Nephron (organoid): ENCODE results near the gene PHLDB2.
A peak's percentile ranks its signal among the peaks of the same experiment; 100 is the strongest.

Experiments
- H3K27ac Mint-ChIP-seq, 3 experiments: 2 replicates each; pipeline ENCODE4 v1.8.0; 2020; ENCODE audit warnings: mixed read lengths in 3 of 3, mild to moderate bottlenecking in 2 of 3, moderate library complexity in 1 of 3
- H3K27me3 Mint-ChIP-seq: 2 replicates; pipeline ENCODE4 v1.8.0; 2021; ENCODE audit warnings: low read depth, mild to moderate bottlenecking, moderate library complexity, mixed read lengths
- H3K36me3 Mint-ChIP-seq: 2 replicates; pipeline ENCODE4 v1.8.0; 2020; ENCODE audit warnings: low read depth, mixed read lengths
- H3K4me1 Mint-ChIP-seq: 2 replicates; pipeline ENCODE4 v1.8.0; 2020; ENCODE audit warnings: mixed read lengths
- H3K4me3 Mint-ChIP-seq, 3 experiments: 2 replicates each; pipeline ENCODE4 v1.8.0; 2020; ENCODE audit warnings: mild to moderate bottlenecking in 3 of 3, mixed read lengths in 3 of 3, moderate library complexity in 2 of 3
- H3K9me3 Mint-ChIP-seq: 2 replicates; pipeline ENCODE4 v1.8.0; 2020; ENCODE audit warnings: mixed read lengths
- CTCF ChIP-seq, 3 experiments: fragments of 200-600 bp; sonication (generic); IDR thresholded peaks; one replicate each; pipeline ENCODE4 v1.5.0; 2021; ENCODE audit warnings: antibody characterized with exemption in 3 of 3; ENCODE audit not compliant: unreplicated experiment in 3 of 3

PHLDB2 gene

GRCh38 chr3:111907151-111907550 lies 48.1 kb downstream of the PHLDB2 start:
- Mint-ChIP-seq H3K4me1 (peaks cover 20% of the 10 kb centered on the region), H3K27me3 (no peaks in the 10 kb centered on the region)

DNA sequence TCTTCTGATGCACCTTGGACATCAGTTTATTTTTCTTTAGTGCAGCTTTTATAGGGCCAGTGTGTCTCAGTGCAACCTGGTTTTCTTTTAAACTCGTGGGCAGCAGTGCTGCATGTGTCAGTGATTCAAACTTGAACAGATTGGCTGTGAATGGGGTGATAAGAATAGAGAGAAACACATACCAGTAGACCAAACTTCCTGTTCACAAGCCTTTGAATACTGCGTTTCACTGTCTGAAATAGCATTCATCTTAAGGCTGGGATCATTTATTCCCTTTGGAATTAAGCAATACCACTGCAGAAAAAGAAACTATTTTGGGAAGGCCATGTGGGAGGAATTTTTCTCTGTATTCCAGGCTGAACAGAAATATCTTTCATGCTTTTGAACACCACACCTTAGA lies 51.7 kb downstream of the PHLDB2 start:
- no peak for TF ChIP-seq CTCF (IDR thresholded peaks at IDR 0.05; ENCODE audit: unreplicated experiment in 3 of 3)
- H3K27me3 Mint-ChIP-seq: no peaks in the 10 kb centered on the region
- no peak overlapping the region for H3K4me3 Mint-ChIP-seq
- no peaks in the 10 kb centered on the region for H3K9me3 Mint-ChIP-seq
- H3K36me3 Mint-ChIP-seq: peaks cover 41% of the 10 kb centered on the region
- peaks cover 35% of the 10 kb centered on the region for H3K4me1 Mint-ChIP-seq
- peak overlapping the region in 1 of 3 experiments; percentile 41 for H3K27ac Mint-ChIP-seq

More at GRCh38 chr3:111907151-111907550, 48.1 kb downstream of the PHLDB2 start:
- TF ChIP-seq CTCF (IDR thresholded peaks at IDR 0.05; ENCODE audit: unreplicated experiment in 3 of 3): no peak
- Mint-ChIP-seq H3K9me3 (peaks cover 4% of the 10 kb centered on the region), H3K27ac (no peak overlapping the region), H3K4me3 (no peak overlapping the region), H3K36me3 (peaks cover 45% of the 10 kb centered on the region)

- Mint-ChIP-seq H3K9me3 (no peaks in the 10 kb centered on the region), H3K27me3 (no peaks in the 10 kb centered on the region), H3K4me3 (no peak overlapping the region), H3K4me1 (peaks cover 40% of the 10 kb centered on the region), H3K27ac (peak overlapping the region in 1 of 3 experiments; percentile 10), H3K36me3 (peaks cover 41% of the 10 kb centered on the region)
- TF ChIP-seq CTCF (IDR thresholded peaks at IDR 0.05; ENCODE audit: unreplicated experiment in 3 of 3): no peak
Measured at GRCh38 chr3:111911446-111911845, 52.4 kb downstream of the PHLDB2 start.

- Mint-ChIP-seq H3K4me3 (no peak overlapping the region), H3K27me3 (no peaks in the 10 kb centered on the region), H3K4me1 (peaks cover 50% of the 10 kb centered on the region), H3K9me3 (no peaks in the 10 kb centered on the region), H3K36me3 (peaks cover 42% of the 10 kb centered on the region), H3K27ac (no peak overlapping the region)
- no peak for TF ChIP-seq CTCF (IDR thresholded peaks at IDR 0.05; ENCODE audit: unreplicated experiment in 3 of 3)
Measured at GRCh38 chr3:111913163-111913763, 54.2 kb downstream of the PHLDB2 start.

DNA sequence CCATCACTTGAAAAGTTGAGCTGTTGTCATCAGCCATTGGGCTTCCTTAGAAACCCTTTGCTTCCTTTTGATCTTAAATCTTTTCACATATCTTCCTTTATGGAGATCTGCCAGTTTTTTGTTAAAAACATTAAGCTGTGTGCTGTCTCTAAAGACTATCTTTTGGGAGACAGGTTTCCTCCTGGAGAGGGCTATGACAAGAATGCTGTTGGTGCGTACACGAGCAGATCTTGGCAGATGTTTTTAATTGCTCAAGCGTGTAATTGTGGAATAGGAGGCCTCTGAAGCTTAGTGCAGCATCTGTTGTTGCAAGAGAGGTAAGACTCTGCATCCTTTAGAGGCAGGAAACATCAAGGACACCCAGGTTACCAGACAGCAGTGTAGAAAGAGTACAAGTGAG lies 56.8 kb downstream of the PHLDB2 start:
- TF ChIP-seq CTCF (IDR thresholded peaks at IDR 0.05; ENCODE audit: unreplicated experiment in 3 of 3): no peak
- Mint-ChIP-seq H3K27me3 (no peaks in the 10 kb centered on the region), H3K27ac (peak overlapping the region; percentile 17 to 65 (median 39)), H3K4me3 (peak overlapping the region in 1 of 3 experiments; percentile 6), H3K36me3 (peaks cover 60% of the 10 kb centered on the region), H3K4me1 (peaks cover 48% of the 10 kb centered on the region), H3K9me3 (no peaks in the 10 kb centered on the region)

DNA sequence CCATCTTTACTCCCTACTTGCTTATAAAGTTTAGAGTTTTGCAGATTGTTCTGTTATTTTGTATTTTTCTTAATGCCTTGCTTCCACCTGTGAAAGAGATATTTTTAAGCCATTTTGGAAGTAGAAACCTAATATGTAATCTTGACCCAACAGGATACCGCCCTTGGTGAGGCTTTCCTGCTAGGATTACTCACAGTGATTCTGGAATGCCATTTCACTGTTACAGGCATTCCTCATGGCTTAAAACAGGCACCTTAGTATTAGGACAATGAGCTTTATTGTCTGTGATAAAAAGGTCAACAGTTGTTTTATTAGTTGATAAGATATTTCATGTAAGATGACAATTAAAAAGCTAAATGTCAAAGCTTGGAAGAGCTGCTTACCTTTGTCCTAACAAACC lies 58.2 kb downstream of the PHLDB2 start:
- TF ChIP-seq CTCF (IDR thresholded peaks at IDR 0.05; ENCODE audit: unreplicated experiment in 3 of 3): no peak
- peak overlapping the region in 1 of 3 experiments; percentile 16 for H3K4me3 Mint-ChIP-seq
- H3K4me1 Mint-ChIP-seq: peaks cover 35% of the 10 kb centered on the region
- no peaks in the 10 kb centered on the region for H3K27me3 Mint-ChIP-seq
- no peaks in the 10 kb centered on the region for H3K9me3 Mint-ChIP-seq
- H3K27ac Mint-ChIP-seq: no peak overlapping the region
- H3K36me3 Mint-ChIP-seq: peaks cover 70% of the 10 kb centered on the region
